Esophagus muscularis mucosa (tissue), 3 donors: Measurements from ENCODE around the gene TMEM259.

Experiments used
- POLR2A ChIP-seq: fragments of 450-650 bp; IDR thresholded peaks from one replicate; pipeline ENCODE4 v1.6.1; 2017; ENCODE audit warnings: antibody characterized with exemption, moderate library complexity, mild to moderate bottlenecking, low read depth
- TF ChIP-seq, protein P1 (sequence below), 3 experiments: fragments of 200-600 bp in 2 of 3; fragments of 450-650 bp in 1 of 3; sonication (generic) in 2 of 3; IDR thresholded peaks; one replicate each; pipeline ENCODE4 v1.5.1; 2017 to 2019; ENCODE audit warnings: antibody characterized with exemption in 3 of 3, mild to moderate bottlenecking in 2 of 3, moderate library complexity in 1 of 3

DNA sequence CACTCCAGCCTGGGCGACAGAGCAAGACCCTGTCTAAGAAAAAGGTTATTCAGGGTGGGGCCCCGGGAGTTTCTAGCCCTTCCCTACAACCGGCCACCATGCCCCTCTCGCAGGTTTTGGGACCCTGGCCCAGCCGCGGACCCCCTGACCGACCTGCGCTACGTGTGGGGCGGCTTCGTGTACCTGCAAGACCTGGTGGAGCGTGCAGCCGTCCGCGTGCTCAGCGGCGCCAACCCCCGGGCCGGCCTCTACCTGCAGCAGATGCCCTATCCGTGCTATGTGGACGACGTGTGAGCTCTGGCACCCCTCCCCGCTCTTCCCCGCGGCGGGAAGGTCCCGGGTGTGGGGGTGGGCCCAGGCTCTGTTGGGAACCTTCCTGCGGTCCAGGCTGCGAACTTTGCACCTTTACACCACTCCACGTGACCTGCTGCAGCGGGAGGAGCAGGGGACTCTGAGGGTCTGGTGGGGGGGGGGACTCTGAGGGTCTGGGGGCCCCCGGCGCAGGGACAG is 25.2 kb upstream of the TMEM259 start:
- TF ChIP-seq, protein P1, sequence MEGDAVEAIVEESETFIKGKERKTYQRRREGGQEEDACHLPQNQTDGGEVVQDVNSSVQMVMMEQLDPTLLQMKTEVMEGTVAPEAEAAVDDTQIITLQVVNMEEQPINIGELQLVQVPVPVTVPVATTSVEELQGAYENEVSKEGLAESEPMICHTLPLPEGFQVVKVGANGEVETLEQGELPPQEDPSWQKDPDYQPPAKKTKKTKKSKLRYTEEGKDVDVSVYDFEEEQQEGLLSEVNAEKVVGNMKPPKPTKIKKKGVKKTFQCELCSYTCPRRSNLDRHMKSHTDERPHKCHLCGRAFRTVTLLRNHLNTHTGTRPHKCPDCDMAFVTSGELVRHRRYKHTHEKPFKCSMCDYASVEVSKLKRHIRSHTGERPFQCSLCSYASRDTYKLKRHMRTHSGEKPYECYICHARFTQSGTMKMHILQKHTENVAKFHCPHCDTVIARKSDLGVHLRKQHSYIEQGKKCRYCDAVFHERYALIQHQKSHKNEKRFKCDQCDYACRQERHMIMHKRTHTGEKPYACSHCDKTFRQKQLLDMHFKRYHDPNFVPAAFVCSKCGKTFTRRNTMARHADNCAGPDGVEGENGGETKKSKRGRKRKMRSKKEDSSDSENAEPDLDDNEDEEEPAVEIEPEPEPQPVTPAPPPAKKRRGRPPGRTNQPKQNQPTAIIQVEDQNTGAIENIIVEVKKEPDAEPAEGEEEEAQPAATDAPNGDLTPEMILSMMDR (IDR thresholded peaks at IDR 0.05): no peak
- TF ChIP-seq POLR2A: no peak
